Stimulated activated CD8-positive, alpha-beta memory T cell treated with anti-CD3 and anti-CD28 coated beads, Interleukin-15, amount 100 ng/mL, for 1 hour (primary cell): ENCODE measurements around the gene HMG20B.
"Not testable (repeated sequence)": the region's sequence is repeated elsewhere in the genome, so short reads cannot be mapped to it uniquely, and the experiment has no call there.

ENCODE experiments used
- DNase-seq: peaks from one replicate; pipeline ENCODE4 v3.0.0-alpha.2; 2020; ENCODE audit warnings: low read depth

HMG20B gene

DNA sequence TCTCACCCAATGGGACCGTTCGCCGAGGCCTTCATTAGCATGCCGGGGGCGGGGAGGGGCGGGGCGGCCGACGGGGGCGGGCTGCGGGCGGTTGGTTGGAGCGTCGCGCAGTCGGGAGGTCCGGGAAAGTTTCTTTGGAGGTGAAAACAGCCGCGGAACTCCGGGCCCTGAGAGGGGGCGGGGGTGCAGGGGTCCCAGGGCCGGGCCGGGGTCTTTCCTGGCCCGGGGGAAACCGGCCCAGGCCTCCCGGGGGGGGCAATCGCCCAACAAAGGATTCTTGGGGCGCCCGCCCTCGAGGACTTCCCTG, at the start of gene HMG20B:
Gene HMG20B, plus strand, starts transcription at position 90 of the 307 bp plus-strand sequence. CDS start 366 bp downstream, outside the sequence.
- DNase-seq = no peak

DNA sequence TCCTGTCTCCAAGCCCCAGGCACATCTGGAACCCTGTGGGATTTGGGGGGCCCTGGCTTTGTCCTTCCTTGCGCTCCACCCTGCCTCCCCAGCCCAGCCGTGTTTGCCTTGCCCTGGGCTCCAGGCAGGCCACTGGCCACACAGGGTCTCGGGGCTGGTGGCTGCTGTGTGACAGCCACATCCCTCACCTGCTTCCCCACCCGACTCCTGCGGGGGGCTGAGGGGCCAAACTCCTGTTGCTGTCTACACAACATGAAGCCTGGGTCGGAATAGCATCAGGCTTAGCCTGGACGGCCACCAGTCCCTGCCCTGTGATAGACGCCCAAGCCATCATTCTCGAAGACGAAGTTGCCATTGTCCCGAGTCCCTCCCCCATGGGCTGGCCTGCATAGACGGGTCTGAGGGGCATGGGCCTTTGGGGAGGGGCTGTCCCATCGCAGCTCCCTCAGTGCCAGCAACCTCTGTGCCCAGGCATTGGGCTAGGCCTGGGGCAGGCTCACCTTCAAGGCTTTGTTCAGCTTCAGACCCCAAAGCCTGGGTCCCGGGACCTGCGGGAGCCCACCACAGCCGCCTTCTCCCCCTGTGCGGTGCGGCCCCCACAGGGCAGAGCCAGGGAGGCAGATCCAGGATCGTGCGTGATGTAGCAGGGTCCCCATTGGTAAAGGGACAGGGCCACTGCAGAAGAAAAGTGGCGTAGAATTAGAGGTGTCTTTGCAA, 49.2 kb upstream of the HMG20B start:
- DNase-seq = no peak

DNA sequence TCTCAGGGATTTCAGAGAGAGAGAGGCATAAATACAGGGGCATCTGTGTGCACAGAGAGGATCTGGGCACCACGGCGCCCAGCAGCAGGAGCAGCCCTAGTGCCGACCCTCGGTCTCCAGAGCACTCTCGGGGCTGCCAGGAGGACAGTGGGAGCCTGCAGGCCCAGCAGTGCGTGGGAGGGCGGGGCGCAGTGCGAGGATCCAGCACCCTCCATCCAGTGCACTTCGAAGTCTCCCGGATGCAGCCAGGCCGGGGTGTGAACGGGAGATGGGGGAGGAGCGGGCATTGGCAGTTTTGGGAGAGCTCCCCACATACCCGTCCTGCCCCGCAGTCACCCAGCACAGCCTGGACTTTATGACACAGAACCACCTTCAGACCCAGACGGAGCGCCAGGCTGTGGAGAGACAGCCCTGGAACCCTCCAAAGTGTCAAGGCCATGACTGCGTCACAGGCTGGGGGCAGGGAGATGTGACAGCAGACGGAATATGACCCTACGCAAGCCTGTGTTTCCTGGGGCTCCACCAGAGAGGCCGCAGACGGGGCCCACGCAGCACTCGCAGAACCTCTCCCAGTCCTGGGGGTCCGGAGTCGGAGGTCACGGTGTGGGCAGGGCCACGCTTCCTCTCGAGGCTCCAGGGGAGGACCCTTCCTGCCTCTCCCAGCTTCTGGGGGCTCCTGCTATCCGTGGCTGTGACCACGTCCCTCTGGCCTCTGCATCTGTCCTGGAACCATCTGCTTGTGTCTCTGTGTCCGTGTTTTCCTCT, 48.5 kb upstream of the HMG20B start:
- DNase-seq = no peak

DNA sequence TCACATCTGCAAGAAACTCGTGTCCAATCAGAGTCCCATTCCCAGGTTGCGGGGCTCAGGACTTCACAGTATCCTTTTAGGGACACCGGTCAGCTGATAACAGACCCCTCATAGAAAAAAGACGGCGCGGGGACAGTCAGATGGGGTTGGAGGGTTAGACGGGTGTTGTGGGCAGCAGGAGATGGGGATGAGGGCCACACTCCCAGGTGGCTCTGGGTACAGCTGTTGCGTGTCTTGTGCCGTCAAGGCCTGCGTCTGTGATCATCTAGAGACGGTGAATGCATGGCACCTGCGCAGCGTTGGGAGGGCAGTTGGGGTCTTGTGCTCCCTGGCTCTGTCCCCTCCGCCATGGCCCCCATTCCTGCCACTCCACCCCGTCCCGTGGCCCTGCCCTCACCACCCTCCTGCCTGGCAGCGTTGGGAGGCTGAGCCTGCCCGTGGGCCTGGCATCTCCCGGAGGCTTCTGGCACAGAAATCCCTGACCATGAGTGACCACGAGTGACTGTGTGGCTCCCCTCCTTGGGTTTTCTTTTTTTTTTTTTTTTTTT, 47.8 kb upstream of the HMG20B start:
- no peak for DNase-seq

DNA sequence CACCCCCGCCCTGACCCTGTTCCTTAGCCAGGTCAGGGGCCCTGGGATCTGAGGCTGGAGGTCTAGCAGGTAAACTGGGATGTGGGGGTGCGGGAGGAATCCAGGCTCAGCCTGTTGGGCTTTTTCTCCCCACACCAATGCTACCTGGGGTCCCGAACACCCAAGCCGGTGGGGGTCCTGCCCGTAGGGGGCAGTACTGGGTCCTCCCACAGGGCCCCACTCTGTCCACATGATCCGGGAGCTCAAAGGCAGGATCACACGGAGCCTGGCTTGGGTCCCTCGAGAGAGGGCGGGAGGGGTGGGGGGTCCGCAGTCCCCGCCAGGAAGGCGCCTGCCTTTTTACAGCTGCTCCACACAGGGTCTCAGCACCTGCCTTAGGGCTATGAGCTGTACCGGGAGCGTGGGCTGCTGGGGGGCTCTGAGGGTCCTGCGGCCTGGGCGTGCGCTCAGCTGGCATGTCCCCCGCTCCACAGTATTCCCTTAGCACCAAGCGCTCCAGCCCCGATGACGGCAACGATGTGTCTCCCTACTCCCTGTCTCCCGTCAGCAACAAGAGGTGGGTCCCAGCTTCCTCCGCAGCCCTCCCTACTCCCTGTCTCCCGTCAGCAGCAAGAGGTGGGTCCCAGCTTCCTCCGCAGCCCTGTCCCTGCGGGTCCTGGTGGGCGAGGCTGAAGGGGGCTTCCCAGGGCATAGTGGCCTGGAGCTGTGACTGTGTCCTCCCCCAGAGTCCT, 46.1 kb upstream of the HMG20B start:
- no peak for DNase-seq

DNA sequence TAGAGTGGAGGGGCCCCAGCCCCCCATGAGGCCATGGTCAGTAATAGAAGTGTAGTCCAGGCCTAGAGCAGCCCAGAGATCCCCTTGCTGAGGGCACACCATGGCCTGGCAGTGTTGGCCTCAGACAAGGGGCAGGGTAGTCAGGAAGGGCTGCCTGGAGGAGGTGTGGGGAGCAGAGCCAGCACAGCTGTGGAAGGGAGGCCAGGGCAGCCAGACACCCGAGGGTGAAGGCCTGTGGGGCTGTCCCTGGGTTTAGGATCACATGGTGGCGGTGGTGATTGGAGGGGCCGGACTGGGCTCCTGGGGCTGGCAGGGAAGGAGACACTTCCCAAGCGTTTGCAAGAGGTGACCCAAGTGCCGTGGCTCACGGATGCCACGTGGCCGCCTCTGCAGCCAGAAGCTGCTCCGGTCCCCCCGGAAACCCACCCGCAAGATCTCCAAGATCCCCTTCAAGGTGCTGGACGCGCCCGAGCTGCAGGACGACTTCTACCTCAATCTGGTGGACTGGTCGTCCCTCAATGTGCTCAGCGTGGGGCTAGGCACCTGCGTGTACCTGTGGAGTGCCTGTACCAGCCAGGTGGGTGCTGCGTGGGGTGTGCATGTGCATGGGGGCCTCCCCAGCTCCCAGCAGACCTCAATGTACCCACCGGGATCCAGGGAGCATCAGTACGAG, 45.4 kb upstream of the HMG20B start:
- no peak for DNase-seq

DNA sequence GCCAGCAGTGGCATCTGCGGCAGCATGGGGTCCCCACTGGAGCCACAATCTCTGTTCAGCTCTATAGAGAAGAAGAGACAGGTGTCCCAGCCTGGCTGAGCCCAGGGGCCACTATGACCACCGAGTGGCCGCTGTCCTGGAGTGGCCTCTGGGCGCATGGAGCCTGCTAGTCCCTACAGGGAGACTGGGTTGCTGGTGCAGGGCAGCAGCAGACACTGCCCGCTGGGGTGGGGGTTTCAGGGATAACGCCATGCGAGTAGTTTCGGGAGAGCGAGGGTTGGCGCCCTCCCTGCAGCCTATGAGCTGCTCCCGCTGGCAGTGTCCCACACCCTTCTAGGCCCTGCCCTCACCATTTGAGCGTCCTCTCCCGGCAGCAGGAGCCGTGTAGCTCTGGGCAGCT, 44.7 kb upstream of the HMG20B start:
- no peak for DNase-seq

DNA sequence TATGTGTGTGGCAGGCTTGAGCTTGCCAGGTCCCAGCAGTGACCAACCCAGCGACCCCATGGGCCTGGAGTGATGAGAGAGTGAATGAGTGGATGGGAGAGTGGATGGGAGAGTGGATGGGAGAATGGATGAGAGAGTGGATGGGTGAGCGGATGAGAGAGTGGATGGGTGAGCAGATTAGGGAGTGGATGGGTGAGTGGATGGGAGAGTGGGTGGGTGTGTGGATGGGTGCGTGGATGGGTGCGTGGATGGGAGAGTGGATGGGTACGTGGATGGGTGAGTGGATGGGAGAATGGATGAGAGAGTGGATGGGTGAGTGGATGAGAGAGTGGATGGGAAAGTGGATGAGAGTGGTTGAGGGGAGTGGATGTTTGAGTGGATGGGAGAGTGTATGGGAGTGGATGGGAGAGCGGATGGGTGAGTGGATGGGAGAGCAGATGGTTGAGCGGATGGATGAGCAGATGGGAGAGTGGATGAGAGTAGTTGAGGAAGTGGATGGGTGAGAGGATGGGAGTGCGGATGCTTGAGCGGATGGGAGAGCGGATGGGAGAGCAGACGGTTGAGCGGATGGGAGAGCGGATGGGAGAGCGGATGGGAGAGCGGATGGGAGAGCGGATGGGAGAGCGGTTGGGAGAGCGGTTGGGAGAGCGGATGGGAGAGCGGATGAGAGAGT, 44.1 kb upstream of the HMG20B start:
- no peak for DNase-seq

DNA sequence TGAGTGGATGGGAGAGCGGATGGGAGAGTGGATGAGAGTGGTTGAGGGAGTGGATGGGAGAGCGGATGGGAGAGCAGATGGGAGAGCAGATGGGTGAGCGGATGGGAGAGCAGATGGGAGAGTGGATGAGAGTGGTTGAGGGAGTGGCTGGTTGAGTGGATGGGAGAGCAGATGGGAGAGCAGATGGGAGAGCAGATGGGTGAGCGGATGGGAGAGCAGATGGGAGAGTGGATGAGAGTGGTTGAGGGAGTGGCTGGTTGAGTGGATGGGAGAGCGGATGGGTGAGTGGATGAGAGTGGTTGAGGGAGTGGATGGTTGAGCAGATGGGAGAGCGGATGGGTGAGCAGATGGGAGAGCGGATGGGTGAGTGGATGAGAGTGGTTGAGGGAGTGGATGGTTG, 43.4 kb upstream of the HMG20B start:
- DNase-seq = not testable (repeated sequence)

DNA sequence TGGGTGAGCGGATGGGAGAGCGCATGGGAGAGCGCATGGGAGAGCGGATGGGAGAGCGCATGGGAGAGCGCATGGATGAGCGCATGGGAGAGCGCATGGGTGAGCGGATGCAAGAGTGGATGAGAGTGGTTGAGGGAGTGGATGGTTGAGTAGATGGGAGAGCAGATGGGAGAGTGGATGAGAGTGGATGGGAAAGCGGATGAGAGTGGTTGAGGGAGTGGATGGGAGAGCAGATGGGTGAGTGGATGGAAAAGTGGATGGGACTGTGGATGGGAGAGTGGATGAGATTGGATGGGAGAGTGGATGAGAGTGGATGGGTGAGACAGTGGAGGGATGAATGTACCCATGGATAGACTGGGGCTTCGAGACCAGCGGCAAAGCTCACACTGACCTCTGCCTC, 42.4 kb upstream of the HMG20B start:
- DNase-seq = no peak

DNA sequence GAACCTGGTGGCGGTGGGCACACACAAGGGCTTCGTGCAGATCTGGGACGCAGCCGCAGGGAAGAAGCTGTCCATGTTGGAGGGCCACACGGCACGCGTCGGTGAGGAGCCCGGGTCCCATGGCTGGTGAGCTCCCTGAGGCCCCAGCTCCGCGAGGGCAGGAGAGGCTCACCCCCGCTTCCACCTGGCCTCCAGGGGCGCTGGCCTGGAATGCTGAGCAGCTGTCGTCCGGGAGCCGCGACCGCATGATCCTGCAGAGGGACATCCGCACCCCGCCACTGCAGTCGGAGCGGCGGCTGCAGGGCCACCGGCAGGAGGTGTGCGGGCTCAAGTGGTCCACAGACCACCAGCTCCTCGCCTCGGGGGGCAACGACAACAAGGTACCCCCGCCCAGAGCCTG, 41.0 kb upstream of the HMG20B start:
- no peak for DNase-seq

DNA sequence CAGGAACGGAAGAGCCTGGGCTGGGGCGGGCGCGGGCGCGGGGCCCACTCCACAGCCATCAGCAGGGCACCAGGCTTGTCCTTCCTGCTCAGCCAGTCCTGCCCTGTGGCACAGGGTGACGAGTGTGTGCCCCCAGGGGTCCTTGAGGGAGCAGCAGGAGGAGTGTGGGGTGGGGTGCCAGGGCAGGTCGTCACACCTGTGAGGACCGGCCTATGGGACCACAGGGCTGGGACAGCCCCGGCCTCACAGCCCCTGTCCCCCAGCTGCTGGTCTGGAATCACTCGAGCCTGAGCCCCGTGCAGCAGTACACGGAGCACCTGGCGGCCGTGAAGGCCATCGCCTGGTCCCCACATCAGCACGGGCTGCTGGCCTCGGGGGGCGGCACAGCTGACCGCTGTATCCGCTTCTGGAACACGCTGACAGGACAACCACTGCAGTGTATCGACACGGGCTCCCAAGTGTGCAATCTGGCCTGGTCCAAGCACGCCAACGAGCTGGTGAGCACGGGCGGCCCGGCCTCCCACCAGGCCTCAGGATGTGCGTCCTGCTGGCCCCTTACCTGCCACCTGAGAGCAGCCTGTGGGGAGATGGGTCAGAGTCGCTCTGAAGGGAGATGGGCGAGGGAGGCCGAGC, 40.5 kb upstream of the HMG20B start:
- no peak for DNase-seq

DNA sequence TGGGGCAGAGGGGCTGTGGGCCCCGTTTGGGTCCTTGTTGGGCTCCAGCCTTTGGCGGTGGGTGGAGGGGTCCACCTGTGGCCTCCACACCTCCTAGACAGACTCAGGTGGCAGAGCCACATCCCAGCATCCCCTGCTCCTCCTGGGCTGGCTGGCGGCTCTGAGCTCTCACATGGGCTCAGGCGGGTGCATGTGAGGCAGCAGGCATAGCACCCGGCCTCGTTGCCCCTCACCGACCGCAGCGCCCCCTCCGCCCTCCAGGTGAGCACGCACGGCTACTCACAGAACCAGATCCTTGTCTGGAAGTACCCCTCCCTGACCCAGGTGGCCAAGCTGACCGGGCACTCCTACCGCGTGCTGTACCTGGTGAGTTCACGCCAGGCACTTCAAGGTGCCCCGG, 39.7 kb upstream of the HMG20B start:
- DNase-seq = no peak

DNA sequence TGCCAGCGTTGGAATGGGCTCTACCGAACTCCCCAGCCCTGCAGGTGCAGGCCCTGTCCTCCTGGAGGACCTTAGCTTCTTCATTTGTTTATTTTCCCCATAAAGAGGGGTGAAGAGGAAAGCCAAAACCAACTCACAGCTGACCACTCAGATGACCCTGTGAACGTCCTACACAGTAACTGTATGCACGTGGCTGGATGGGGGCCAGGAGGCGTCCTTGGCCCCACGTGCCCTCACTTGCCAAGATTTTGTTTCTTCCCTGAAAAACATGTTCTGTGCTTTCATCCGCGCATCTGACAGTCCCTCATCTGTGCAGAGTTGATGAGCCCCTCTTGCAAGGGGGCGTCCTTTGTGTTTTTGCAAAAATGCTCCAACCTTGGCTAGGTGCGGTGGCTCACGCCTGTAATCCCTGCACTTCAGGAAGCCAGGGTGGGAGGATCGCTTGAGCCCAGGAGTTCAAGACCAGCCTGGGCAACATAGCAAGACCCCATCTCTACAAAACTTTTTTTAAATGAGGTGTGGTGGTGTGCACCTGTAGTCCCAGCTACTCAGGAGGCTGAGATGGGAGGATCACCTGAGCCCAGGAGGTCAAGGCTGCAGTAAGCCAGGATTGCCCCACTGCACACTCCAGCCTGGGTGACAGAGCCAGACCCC, 39.1 kb upstream of the HMG20B start:
- DNase-seq = no peak

DNA sequence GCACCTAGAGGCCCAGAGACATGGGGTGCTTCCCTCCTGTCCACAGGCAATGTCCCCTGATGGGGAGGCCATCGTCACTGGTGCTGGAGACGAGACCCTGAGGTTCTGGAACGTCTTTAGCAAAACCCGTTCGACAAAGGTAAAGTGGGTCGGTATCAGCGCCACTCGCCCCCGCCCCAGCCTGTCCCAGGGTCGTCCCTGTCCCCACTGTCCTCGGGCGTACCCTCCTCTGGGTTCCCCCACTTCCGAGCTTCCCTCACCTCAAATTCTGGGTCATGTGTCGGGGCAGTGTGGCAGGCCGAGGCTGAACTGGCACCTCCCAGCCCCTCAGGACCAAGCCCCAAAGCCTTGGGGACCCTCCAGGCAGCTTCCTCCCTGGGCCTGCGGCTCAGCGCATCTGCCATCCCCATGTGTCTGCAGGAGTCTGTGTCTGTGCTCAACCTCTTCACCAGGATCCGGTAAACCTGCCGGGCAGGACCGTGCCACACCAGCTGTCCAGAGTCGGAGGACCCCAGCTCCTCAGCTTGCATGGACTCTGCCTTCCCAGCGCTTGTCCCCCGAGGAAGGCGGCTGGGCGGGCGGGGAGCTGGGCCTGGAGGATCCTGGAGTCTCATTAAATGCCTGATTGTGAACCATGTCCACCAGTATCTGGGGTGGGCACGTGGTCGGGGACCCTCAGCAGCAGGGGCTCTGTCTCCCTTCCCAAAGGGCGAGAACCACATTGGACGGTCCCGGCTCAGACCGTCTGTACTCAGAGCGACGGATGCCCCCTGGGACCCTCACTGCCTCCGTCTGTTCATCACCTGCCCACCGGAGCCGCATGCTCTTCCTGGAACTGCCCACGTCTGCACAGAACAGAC, 38.1 kb upstream of the HMG20B start:
- DNase-seq = no peak

DNA sequence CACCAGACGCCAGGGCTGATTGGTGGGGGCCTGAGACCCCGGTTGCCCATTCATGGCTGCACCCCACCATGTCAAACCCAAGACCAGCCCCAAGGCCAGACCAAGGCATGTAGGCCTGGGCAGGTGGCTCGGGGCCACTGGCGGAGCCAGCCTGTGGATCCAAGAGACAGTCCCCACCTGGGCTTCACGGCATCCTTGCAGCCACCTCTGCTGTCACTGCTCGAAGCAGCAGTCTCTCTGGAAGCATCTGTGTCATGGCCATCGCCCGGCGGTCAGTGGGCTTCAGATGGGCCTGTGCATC, 37.6 kb upstream of the HMG20B start:
- DNase-seq = no peak

DNA sequence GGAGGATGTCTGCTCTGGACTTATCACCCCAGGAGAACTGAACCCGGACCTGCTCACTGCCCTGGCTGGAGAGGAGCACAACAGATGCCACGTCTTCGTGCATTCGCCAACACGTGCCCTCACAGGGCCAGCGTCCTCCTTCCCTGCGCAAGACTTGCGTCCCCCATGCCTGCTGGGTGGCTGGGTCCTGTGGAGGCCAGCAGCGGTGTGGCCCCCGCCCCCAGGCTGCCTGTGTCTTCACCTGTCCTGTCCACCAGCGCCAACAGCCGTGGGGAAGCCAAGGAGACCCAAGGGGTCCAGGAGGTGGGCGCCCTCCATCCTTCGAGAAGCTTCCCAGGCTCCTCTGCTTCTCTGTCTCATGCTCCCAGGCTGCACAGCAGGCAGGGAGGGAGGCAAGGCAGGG, 37.2 kb upstream of the HMG20B start:
- no peak for DNase-seq

DNA sequence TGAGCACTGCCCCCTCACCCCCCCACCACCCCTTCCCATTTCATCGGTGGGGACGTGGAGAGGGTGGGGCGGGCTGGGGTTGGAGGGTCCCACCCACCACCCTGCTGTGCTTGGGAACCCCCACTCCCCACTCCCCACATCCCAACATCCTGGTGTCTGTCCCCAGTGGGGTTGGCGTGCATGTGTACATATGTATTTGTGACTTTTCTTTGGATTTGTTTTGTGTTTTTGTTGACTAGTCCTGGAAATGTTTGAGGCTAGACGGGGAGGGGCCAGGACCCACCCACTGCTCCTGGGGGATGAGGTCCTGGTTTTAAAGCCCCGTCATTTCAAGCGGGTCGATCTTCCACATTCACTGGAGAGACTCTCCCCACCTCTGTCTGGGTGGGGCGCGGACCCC, 36.8 kb upstream of the HMG20B start:
- DNase-seq = no peak

DNA sequence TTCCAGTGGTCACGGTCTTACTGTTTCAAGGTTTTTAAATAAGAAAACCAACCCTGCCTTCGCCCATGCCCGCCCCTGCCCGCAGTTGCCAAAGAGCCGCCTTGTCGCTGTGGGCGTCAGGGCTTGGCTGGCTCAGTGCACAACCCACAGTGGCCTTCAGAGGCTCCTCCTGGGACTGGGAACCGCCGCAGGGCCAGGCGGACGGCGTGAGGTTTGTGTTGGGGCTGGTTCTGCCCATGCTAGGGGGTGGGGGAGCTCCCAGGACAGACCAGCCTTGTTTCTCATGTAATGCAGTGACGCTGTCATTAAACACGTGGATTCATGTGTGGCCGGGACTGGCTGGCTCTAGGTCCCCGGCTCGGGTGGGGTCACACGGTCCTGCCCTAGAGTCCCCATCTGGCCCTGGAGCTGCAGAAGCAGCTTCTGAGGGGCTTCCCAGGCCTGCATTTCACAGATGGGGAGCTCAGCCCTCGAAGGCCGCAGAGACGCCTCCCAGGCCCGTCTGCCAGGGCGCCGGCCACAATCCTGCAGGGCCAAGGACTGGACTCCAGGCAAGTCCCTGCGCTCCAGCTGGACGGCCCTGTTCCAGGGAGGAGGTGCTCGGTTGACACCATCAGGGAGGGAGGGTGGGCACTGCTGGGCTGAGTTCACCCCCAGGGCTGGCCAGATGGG, 36.2 kb upstream of the HMG20B start:
- DNase-seq = no peak

DNA sequence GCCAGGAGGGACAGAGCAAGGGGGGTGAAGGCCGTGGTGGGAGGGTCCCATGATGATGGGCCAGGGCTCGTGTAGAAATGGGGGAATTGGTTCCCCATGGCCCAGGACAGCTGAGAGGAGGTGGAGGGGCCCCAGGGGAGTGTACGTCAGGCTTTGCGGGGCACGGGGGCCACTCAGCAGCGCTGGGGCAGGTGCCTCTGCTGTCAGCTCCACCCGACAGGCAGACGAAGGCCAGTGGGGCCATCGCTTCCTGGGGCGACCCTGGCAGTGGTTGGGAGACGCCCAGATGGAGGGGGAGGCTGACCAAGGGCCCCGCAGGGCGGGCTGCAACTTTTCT, 35.7 kb upstream of the HMG20B start:
- no peak for DNase-seq
